22Rv1 (cell line): Measurements from ENCODE around the gene EYA2.

ENCODE experiments used
- ZFX ChIP-seq: fragments of 450-650 bp; IDR thresholded peaks from 2 replicates; pipeline ENCODE4 v1.6.1; 2017; ENCODE audit warnings: antibody characterized with exemption, borderline replicate concordance
- TF ChIP-seq, protein P1 (sequence below): fragments of 450-650 bp; IDR thresholded peaks from 2 replicates; pipeline ENCODE4 v1.5.1; 2017; ENCODE audit warnings: mild to moderate bottlenecking

DNA sequence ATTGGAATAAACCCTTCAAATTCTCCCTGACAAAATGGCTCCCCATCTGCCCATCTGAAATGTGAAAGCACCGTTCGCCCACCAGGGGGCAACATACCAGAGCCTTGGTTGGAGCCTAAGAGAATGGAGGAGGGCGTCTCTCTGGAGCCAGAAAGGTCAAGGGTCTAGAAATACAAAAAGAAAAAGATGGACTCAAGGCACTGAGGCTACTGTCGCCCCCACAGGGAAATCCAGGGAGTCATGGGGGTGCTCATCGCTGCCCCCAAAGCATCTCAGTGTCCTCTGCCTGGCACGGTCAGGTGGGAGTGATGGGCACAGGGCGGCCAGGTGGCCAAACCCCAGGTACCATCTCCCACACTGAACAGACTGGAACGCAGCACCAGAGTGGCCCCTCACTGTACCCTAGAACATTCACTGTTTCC, 325.5 kb downstream of the EYA2 start:
- TF ChIP-seq, protein P1, sequence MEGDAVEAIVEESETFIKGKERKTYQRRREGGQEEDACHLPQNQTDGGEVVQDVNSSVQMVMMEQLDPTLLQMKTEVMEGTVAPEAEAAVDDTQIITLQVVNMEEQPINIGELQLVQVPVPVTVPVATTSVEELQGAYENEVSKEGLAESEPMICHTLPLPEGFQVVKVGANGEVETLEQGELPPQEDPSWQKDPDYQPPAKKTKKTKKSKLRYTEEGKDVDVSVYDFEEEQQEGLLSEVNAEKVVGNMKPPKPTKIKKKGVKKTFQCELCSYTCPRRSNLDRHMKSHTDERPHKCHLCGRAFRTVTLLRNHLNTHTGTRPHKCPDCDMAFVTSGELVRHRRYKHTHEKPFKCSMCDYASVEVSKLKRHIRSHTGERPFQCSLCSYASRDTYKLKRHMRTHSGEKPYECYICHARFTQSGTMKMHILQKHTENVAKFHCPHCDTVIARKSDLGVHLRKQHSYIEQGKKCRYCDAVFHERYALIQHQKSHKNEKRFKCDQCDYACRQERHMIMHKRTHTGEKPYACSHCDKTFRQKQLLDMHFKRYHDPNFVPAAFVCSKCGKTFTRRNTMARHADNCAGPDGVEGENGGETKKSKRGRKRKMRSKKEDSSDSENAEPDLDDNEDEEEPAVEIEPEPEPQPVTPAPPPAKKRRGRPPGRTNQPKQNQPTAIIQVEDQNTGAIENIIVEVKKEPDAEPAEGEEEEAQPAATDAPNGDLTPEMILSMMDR = peak; percentile 86
- TF ChIP-seq ZFX = no peak
